NCI-H1436 treated with DMSO at 0.1 percent for 48 hours (cell line): ENCODE data around the gene FEM1C.
A peak's percentile ranks its signal among the peaks of the same experiment; 100 is the strongest.

Experiments used
- DNase-seq: peaks from one replicate; lab custom pipeline; 2025; lab: John Stamatoyannopoulos, UW

Gene FEM1C

GRCh38 chr5:115544436-115545350 lies at the start of gene FEM1C:
TSS of gene FEM1C (minus strand) at chr5:115544775. CDS start at chr5:115543493, 1,282 bp downstream.
- peak; percentile 72 for DNase-seq

- DNase-seq = no peak
Measured at GRCh38 chr5:115589043-115589442, 44.5 kb upstream of the FEM1C start.

- DNase-seq = no peak
Measured at GRCh38 chr5:115588640-115589039, 44.1 kb upstream of the FEM1C start.

- DNase-seq = no peak
Measured at GRCh38 chr5:115586525-115587146, 42.1 kb upstream of the FEM1C start.

GRCh38 chr5:115585265-115585664 lies 40.7 kb upstream of the FEM1C start:
- no peak for DNase-seq

- DNase-seq = no peak
Measured at GRCh38 chr5:115584501-115584900, 39.9 kb upstream of the FEM1C start.

GRCh38 chr5:115583474-115583873 lies 38.9 kb upstream of the FEM1C start:
- DNase-seq = no peak

GRCh38 chr5:115580941-115581340 lies 36.4 kb upstream of the FEM1C start:
- DNase-seq = no peak

- no peak for DNase-seq
Measured at GRCh38 chr5:115579747-115580173, 35.2 kb upstream of the FEM1C start.

- no peak for DNase-seq
Measured at GRCh38 chr5:115579216-115579615, 34.6 kb upstream of the FEM1C start.

- no peak for DNase-seq
Measured at GRCh38 chr5:115578657-115579056, 34.1 kb upstream of the FEM1C start.

GRCh38 chr5:115577741-115578140 lies 33.2 kb upstream of the FEM1C start:
- DNase-seq = no peak

- no peak for DNase-seq
Measured at GRCh38 chr5:115577329-115577728, 32.8 kb upstream of the FEM1C start.

- no peak for DNase-seq
Measured at GRCh38 chr5:115575167-115576070, 30.8 kb upstream of the FEM1C start.

GRCh38 chr5:115573133-115573532 lies 28.6 kb upstream of the FEM1C start:
- no peak for DNase-seq

- DNase-seq = no peak
Measured at GRCh38 chr5:115571441-115571878, 26.9 kb upstream of the FEM1C start.

GRCh38 chr5:115568668-115569067 lies 24.1 kb upstream of the FEM1C start:
- DNase-seq = no peak

GRCh38 chr5:115565233-115565632 lies 20.7 kb upstream of the FEM1C start:
- no peak for DNase-seq

GRCh38 chr5:115561176-115561575 lies 16.6 kb upstream of the FEM1C start:
- DNase-seq = no peak

- DNase-seq = no peak
Measured at GRCh38 chr5:115559524-115559923, 14.9 kb upstream of the FEM1C start.

- no peak for DNase-seq
Measured at GRCh38 chr5:115558388-115558956, 13.9 kb upstream of the FEM1C start.
